ENCODE data around the gene GFAP. TPM values are rescaled to one million over a fixed set of nuclear protein-coding genes. Genes with fewer than 3 reads are reported as not detected.

Gene GFAP
- total RNA-seq, 2 experiments from 2014 or later: not detected

- no peaks in the 10 kb centered on the region for H3K4me1 Mint-ChIP-seq (ENCODE audit: low read depth)
These were observed 10.7 kb upstream of the GFAP start for GRCh38 chr17:44925731-44926697.

GRCh38 chr17:44924107-44924544, 8.8 kb upstream of the GFAP start:
- Mint-ChIP-seq H3K4me1 (ENCODE audit: low read depth) (no peaks in the 10 kb centered on the region), H3K27ac (no peak overlapping the region), H3K27me3 (peaks cover 16% of the 10 kb centered on the region), H3K36me3 (ENCODE audit: low read depth) (no peaks in the 10 kb centered on the region), H3K4me3 (no peak overlapping the region), H3K9me3 (no peaks in the 10 kb centered on the region)
- CTCF ChIA-PET: interaction anchor here (0.5 kb wide), 1 partner anchor 243 kb away, joined by 3 read pairs; no protein-coding TSS in a partner anchor
- no peak for ATAC-seq (ENCODE audit: poor library complexity)
- Histone ChIP-seq H3K4me1 (ENCODE audit: insufficient read depth, low read length) (no peaks in the 10 kb centered on the region), H3K27me3 (ENCODE audit: control insufficient read depth in 1 of 2, insufficient read depth in 2 of 2, low read length in 2 of 2) (peaks cover 0 to 11% of the 10 kb centered on the region in 2 experiments), H3K27ac (ENCODE audit: low read depth in 1 of 2, low read length in 2 of 2) (no peak overlapping the region), H3K9me3 (ENCODE audit: control insufficient read depth in 1 of 2, insufficient read depth in 1 of 2, low read length in 2 of 2) (no peaks in the 10 kb centered on the region), H3K4me3 (ENCODE audit: low read length) (no peak overlapping the region), H3K36me3 (ENCODE audit: insufficient read depth, low read length) (no peaks in the 10 kb centered on the region)
- POLR2A ChIA-PET: no interaction called here
- intact Hi-C loops (cut with DNase I, micrococcal nuclease): loop anchor here in 1 of 2 experiments (10.0 kb wide), 1 partner anchor 271 kb away; no protein-coding TSS in a partner anchor
- TF ChIP-seq CTCF (IDR thresholded peaks at IDR 0.05): no peak
- DNase-seq: no peak

More at GRCh38 chr17:44925731-44926697, 10.7 kb upstream of the GFAP start:
- ATAC-seq (ENCODE audit: poor library complexity) (no peak), DNase-seq (no peak)
- no peaks in the 10 kb centered on the region for H3K36me3 ChIP-seq (ENCODE audit: insufficient read depth, low read length)
- no peaks in the 10 kb centered on the region for H3K36me3 Mint-ChIP-seq (ENCODE audit: low read depth)
- H3K9me3 ChIP-seq (ENCODE audit: control insufficient read depth in 1 of 2, insufficient read depth in 1 of 2, low read length in 2 of 2): no peaks in the 10 kb centered on the region
- peaks cover 0 to 10% of the 10 kb centered on the region in 2 experiments for H3K27me3 ChIP-seq (ENCODE audit: control insufficient read depth in 1 of 2, insufficient read depth in 2 of 2, low read length in 2 of 2)
- peaks cover 6% of the 10 kb centered on the region for H3K27me3 Mint-ChIP-seq
- no peaks in the 10 kb centered on the region for H3K9me3 Mint-ChIP-seq
- H3K4me3 ChIP-seq (ENCODE audit: low read length): no peak overlapping the region
- H3K27ac Mint-ChIP-seq: no peak overlapping the region
- CTCF ChIA-PET: no interaction called here
- TF ChIP-seq CTCF (IDR thresholded peaks at IDR 0.05): no peak
- no peaks in the 10 kb centered on the region for H3K4me1 ChIP-seq (ENCODE audit: insufficient read depth, low read length)
- H3K4me3 Mint-ChIP-seq: no peak overlapping the region
- intact Hi-C loops (cut with DNase I, micrococcal nuclease): loop anchor here in 1 of 2 experiments (10.0 kb wide), 1 partner anchor 269 kb away; no protein-coding TSS in a partner anchor
- H3K27ac ChIP-seq (ENCODE audit: low read depth in 1 of 2, low read length in 2 of 2): no peak overlapping the region
- POLR2A ChIA-PET: no interaction called here

GRCh38 chr17:44922746-44923470, 7.6 kb upstream of the GFAP start:
- H3K4me3 Mint-ChIP-seq: no peak overlapping the region
- ChIA-PET POLR2A (no interaction called here), CTCF (no interaction called here)
- no peaks in the 10 kb centered on the region for H3K4me1 ChIP-seq (ENCODE audit: insufficient read depth, low read length)
- H3K27me3 Mint-ChIP-seq: peaks cover 16% of the 10 kb centered on the region
- H3K27ac ChIP-seq (ENCODE audit: low read depth in 1 of 2, low read length in 2 of 2): no peak overlapping the region
- H3K4me3 ChIP-seq (ENCODE audit: low read length): no peak overlapping the region
- H3K9me3 Mint-ChIP-seq: no peaks in the 10 kb centered on the region
- peaks cover 0 to 11% of the 10 kb centered on the region in 2 experiments for H3K27me3 ChIP-seq (ENCODE audit: control insufficient read depth in 1 of 2, insufficient read depth in 2 of 2, low read length in 2 of 2)
- H3K36me3 Mint-ChIP-seq (ENCODE audit: low read depth): no peaks in the 10 kb centered on the region
- TF ChIP-seq CTCF (IDR thresholded peaks at IDR 0.05): no peak
- H3K9me3 ChIP-seq (ENCODE audit: control insufficient read depth in 1 of 2, insufficient read depth in 1 of 2, low read length in 2 of 2): no peaks in the 10 kb centered on the region
- no peaks in the 10 kb centered on the region for H3K36me3 ChIP-seq (ENCODE audit: insufficient read depth, low read length)
- no peak overlapping the region for H3K27ac Mint-ChIP-seq
- H3K4me1 Mint-ChIP-seq (ENCODE audit: low read depth): no peaks in the 10 kb centered on the region
- ATAC-seq (ENCODE audit: poor library complexity): no peak
- intact Hi-C loops (cut with DNase I, micrococcal nuclease): loop anchor here (2.0 to 10.0 kb wide), 2 partner anchors 176 to 272 kb away; no protein-coding TSS in a partner anchor
- DNase-seq: peak in 1 of 14 experiments; percentile 3

Measured in CD4-positive, alpha-beta T cell (primary cell).